Kidney (tissue), 14 donors: Measurements from ENCODE around the gene SSH3. TPM values are rescaled to one million over a fixed set of nuclear protein-coding genes. Genes with fewer than 3 reads are reported as not detected.

ENCODE experiments used
- DNase-seq, 5 donors: peaks; one replicate each; pipeline ENCODE4 v3.0.0-alpha.2; 2013 to 2020
- FAIRE-seq: peaks from 2 replicates; lab custom pipeline; 2012; peaks lifted over from hg19 to GRCh38; lab: Jason Lieb, UNC
- H3K27ac ChIP-seq, 2 donors: one replicate each; pipeline ENCODE4 v1.7.0; 2013; ENCODE audit warnings: low read depth in 2 of 2, low read length in 2 of 2, inconsistent platforms in 1 of 2
- H3K27me3 ChIP-seq: one replicate; pipeline ENCODE4 v1.7.1; 2013; ENCODE audit warnings: low read length, inconsistent platforms; ENCODE audit not compliant: control insufficient read depth, insufficient read depth
- H3K36me3 ChIP-seq, 3 donors: one replicate each; pipeline versions ENCODE4 v1.7.0 to v1.7.1; 2013; ENCODE audit warnings: low read length in 3 of 3, control low read depth in 1 of 3, inconsistent platforms in 1 of 3; ENCODE audit not compliant: insufficient read depth in 3 of 3, control insufficient read depth in 2 of 3
- H3K4me1 ChIP-seq, 3 donors: one replicate each; pipeline versions ENCODE4 v1.7.0 to v1.7.1; 2013; ENCODE audit warnings: low read length in 3 of 3, inconsistent platforms in 1 of 3, low read depth in 1 of 3; ENCODE audit not compliant: control insufficient read depth in 2 of 3, insufficient read depth in 2 of 3
- H3K4me3 ChIP-seq, 3 donors: one replicate each; pipeline versions ENCODE4 v1.7.0 to v1.8.1; 2013; ENCODE audit warnings: low read length in 3 of 3, control low read depth in 1 of 3, inconsistent platforms in 1 of 3
- H3K9ac ChIP-seq, 3 donors: one replicate each; pipeline versions ENCODE4 v1.7.0 to v1.7.1; 2013; ENCODE audit warnings: low read length in 3 of 3, control low read depth in 1 of 3, inconsistent platforms in 1 of 3
- H3K9me3 ChIP-seq, 3 donors: one replicate each; pipeline versions ENCODE4 v1.7.0 to v1.7.1; 2013; ENCODE audit warnings: low read length in 3 of 3, control low read depth in 1 of 3, inconsistent platforms in 1 of 3; ENCODE audit not compliant: control insufficient read depth in 2 of 3, insufficient read depth in 1 of 3
- intact Hi-C: fragments of 100-400 bp; cut with DNase I; formaldehyde crosslinking; loops from one replicate; pipeline ENCODE4 v1.11.1; 2022
- polyA plus RNA-seq: library from polyadenylated mRNA; stranded (reverse); fragments of 350-450 nt; fragmentation: Illumina TruSeq; extraction: RNeasy Lipid Tissue Mini Kit (QIAGEN cat#74804); gene quantifications from one replicate; pipeline ENCODE4 v1.2.3, GENCODE V29; 2014; ENCODE audit warnings: low read depth, low replicate concordance; ENCODE audit not compliant: insufficient read depth
- total RNA-seq: library from RNA; stranded (reverse); fragmentation: NEBNext Ultra II Directional; extraction: Animal tissue kit (Norgen Biotek cat#: 25700); gene quantifications from one replicate; pipeline ENCODE4 v1.2.1, GENCODE V29; 2021
- TF ChIP-seq, protein P1 (sequence below): IDR thresholded peaks from 3 replicates; pipeline ENCODE4 v1.5.1; 2012; ENCODE audit warnings: mild to moderate bottlenecking, moderate library complexity, borderline replicate concordance; ENCODE audit not compliant: insufficient read depth; ENCODE audit errors: extremely low read depth
- donor health status: control.
- donor health status: control.
- donor health status: control.
- donor health status: control.
- donor health status: control.
- donor health status: DM: yes; HTN: yes; CAD: no.
- donor health status: Normal renal cell carcinoma (clear cell type).

The SSH3 gene
- total and polyA plus RNA-seq, 2 donors from 2014 or later, result 25.0 to 68.9 TPM

DNA sequence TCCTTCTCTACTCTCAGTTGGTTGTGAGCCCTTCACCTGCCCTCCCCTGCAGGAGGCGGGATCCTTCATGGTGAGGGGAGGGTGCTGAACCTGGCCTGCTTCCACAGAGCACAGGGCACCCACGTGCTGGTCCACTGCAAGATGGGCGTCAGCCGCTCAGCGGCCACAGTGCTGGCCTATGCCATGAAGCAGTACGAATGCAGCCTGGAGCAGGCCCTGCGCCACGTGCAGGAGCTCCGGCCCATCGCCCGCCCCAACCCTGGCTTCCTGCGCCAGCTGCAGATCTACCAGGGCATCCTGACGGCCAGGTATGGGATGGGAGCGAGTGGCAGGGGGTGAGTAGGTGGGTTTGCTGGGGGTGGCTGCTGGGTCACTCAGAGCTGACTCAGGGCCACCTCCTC lies 6.3 kb downstream of the SSH3 start:
- intact Hi-C loops, result no loop called here
- H3K27ac ChIP-seq, result no peak overlapping the region
- peaks cover 0 to 5% (median 0%) of the 10 kb centered on the region in 3 donors for H3K4me1 ChIP-seq
- TF ChIP-seq, protein P1, sequence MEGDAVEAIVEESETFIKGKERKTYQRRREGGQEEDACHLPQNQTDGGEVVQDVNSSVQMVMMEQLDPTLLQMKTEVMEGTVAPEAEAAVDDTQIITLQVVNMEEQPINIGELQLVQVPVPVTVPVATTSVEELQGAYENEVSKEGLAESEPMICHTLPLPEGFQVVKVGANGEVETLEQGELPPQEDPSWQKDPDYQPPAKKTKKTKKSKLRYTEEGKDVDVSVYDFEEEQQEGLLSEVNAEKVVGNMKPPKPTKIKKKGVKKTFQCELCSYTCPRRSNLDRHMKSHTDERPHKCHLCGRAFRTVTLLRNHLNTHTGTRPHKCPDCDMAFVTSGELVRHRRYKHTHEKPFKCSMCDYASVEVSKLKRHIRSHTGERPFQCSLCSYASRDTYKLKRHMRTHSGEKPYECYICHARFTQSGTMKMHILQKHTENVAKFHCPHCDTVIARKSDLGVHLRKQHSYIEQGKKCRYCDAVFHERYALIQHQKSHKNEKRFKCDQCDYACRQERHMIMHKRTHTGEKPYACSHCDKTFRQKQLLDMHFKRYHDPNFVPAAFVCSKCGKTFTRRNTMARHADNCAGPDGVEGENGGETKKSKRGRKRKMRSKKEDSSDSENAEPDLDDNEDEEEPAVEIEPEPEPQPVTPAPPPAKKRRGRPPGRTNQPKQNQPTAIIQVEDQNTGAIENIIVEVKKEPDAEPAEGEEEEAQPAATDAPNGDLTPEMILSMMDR, result no peak
- H3K36me3 ChIP-seq, result no peaks in the 10 kb centered on the region
- H3K9me3 ChIP-seq, result no peaks in the 10 kb centered on the region
- no peaks in the 10 kb centered on the region for H3K27me3 ChIP-seq
- DNase-seq (no peak), FAIRE-seq (no peak)
- no peak overlapping the region for H3K4me3 ChIP-seq
- no peak overlapping the region for H3K9ac ChIP-seq

- DNase-seq (no peak), FAIRE-seq (no peak)
- H3K27ac ChIP-seq, result no peak overlapping the region
- TF ChIP-seq, protein P1, result no peak
- intact Hi-C loops, result no loop called here
- no peaks in the 10 kb centered on the region for H3K36me3 ChIP-seq
- H3K4me1 ChIP-seq, result peaks cover 0 to 3% (median 0%) of the 10 kb centered on the region in 3 donors
- H3K4me3 ChIP-seq, result no peak overlapping the region
- no peaks in the 10 kb centered on the region for H3K9me3 ChIP-seq
- no peak overlapping the region for H3K9ac ChIP-seq
- no peaks in the 10 kb centered on the region for H3K27me3 ChIP-seq
Observed at GRCh38 chr11:67310246-67311050, 7.1 kb downstream of the SSH3 start.

GRCh38 chr11:67311051-67311555 lies 7.8 kb downstream of the SSH3 start:
- intact Hi-C loops, result no loop called here
- H3K27me3 ChIP-seq, result no peaks in the 10 kb centered on the region
- H3K27ac ChIP-seq, result no peak overlapping the region
- H3K9ac ChIP-seq, result no peak overlapping the region
- DNase-seq, result no peak
- no peaks in the 10 kb centered on the region for H3K9me3 ChIP-seq
- no peaks in the 10 kb centered on the region for H3K36me3 ChIP-seq
- TF ChIP-seq, protein P1, result no peak
- no peak for FAIRE-seq
- H3K4me3 ChIP-seq, result no peak overlapping the region
- H3K4me1 ChIP-seq, result peaks cover 0 to 3% (median 0%) of the 10 kb centered on the region in 3 donors
